ENCODE results near the gene EIF4G3.
"Not testable (repeated sequence)": the region's sequence is repeated elsewhere in the genome, so short reads cannot be mapped to it uniquely, and the experiment has no call there.

Gene EIF4G3

DNA sequence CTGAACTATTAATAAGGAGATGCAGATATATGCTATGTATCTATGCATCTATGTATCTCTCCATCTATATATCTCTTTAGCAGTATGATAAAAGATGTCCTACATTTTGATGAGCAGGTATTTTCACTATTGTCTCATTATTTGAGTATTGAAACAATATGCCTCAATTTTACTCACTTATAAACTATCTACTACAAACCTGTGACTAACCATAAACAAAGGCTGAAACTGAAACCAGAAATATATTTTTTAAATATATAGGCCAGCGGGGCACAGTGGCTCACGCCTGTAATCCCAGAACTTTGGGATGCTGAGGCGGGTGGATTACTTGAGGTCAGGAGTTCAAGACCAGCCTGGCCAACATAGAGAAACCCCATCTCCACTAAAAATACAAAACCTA lies 22.0 kb downstream of the EIF4G3 start:
- DNase-seq (ENCODE audit: low read depth, low spot score) = no peak

DNA sequence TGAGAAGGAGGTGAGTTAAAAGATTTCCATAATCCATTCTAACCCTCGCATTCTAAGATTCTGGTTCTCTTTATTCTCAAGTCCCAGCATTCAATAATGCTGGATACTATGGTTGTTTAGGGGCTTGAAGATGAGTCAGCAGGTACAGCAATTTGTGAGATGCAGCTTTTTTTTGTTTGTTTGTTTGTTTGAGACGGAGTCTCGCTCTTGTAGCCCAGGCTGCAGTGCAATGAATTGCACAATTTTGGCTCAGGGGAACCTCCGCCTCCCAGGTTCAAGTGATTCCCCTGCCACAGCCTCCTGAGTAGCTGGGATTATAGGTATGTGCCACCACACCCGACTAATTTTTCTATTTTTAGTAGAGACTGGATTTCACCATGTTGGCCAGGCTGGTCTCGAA lies 23.3 kb downstream of the EIF4G3 start:
- no peak for DNase-seq (ENCODE audit: low read depth, low spot score)

DNA sequence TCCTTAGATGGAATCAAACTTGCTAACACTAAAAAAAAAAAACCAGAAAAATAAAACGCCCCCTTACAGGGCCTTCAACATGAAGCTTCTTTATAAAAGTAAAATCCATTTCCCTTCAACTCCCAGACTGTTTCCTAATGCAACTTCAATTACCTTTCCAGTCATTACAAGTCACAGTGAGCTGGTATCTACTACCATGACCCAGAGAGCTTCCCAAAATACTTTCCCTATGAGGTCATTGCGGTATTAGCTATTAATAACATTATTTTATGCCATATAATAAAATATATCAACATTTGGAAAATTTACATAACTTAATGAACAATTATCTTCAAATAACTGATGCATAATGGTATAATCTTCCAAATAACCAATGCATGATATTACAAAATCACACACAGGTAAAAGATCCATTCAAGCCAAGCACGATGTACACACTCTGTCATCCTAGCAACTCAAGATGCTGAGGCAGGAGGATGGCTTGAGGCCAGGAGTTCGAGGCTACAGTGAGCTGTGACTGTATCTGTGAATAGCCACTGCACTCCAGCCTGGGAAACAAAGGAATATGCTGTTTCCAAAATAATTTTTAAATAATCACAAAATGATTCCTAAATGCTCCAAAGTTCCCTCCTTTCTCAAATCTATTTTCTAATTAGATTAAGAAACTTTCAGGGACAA lies 24.1 kb downstream of the EIF4G3 start:
- no peak for DNase-seq (ENCODE audit: low read depth, low spot score)

DNA sequence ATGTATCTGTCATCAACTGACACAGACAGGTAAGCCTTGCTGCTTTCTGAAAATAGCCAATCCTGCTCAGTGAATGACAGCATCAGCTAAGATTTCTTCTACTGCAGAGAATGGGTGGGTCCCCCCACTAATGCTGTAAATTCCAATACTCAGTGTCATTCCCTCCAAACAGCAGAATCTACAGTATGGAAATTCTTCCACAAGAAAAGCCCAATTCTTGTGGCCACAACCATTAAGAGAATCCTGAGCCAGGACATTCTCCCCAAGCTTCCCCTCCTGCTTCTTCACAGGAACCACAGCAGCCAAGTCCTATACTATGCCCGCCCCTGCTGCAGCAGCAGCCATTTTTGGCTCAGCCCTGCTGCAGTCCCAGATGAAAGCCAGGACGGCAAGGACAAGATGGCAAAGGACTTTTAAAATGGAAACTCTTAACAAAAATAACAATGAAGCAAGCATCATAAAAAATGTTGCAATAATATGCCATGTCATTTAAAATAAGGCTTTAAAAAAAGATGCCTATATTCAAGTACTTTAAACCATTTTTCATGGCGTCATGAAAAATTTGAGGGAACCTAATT lies 26.8 kb downstream of the EIF4G3 start:
- peak; percentile 24 for DNase-seq (ENCODE audit: low read depth, low spot score)

DNA sequence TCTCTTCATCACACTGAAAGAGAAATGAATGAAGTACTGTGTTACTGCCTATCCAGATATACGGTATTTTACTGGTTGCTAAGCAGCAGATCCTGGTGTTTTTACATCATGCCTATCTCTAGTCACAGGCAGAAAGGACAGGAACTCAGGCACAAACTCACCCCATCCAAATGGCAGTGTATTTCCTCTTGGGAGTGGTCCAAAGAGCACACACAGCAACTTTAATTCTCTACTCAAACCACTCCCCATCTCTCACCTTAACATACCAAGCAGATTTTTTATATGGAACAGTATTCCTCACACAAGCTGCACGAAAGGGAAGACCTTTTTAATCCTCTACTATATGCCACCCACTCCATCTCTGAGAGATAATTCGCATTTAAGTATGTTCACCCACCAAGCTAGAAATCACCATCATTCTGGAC lies 27.3 kb downstream of the EIF4G3 start:
- DNase-seq (ENCODE audit: low read depth, low spot score) = no peak

DNA sequence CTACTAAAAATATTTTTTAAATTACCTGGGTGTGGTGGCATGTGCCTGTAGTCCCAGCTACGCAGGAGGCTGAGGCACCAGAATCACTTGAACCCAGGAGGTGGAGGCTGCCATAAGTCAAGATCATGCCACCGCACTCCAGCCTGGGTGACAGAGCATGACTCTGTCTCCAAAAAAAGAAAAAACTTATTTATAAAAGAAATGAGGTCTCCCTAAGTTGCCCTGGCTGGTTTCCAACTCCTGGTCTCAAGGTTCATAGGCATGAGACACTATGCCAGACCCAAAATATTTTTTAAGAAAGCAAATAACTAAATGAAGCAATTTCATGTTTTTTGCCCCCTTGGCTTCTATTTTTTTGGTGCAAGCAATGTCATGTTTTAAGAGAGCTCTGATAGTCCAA lies 32.9 kb downstream of the EIF4G3 start:
- no peak for DNase-seq (ENCODE audit: low read depth, low spot score)

DNA sequence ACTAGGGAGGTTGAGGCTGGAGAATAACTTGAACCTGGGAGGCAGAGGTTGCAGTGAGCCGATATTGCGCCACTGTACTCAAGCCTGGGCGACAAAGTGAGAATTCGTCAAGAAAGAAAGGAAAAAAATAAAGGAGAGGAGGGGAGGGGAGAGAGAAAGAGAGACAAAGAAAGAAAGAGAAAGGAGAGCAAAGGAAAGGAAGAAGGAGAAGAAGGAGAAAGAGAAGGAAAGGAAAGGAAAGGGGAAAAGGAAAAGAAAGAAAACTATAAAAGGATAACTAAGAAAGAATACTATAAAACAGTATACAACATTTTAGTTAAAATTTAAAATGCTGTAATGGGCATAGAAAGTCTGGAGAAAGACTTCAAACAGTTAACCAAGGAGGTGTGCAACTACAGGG lies 33.6 kb downstream of the EIF4G3 start:
- DNase-seq (ENCODE audit: low read depth, low spot score) = no peak

DNA sequence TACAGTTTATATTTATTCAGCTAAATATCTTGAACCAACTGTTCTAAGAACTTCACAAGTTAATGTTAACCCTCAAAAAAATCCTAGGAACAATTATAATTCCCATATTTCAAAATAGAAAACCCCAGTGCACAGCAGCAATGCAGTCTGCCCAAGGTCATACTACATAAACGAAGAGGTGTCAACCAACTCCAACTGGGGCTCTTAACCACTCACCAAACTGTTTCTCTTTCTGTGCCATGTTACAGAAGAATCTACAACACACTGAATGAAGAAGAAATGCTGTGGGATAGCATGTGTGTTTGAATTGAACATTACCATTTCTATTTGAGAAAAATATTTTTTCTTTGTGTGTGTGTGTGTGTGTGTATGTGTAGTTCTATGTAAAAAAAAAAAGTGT lies 35.7 kb downstream of the EIF4G3 start:
- DNase-seq (ENCODE audit: low read depth, low spot score) = no peak

DNA sequence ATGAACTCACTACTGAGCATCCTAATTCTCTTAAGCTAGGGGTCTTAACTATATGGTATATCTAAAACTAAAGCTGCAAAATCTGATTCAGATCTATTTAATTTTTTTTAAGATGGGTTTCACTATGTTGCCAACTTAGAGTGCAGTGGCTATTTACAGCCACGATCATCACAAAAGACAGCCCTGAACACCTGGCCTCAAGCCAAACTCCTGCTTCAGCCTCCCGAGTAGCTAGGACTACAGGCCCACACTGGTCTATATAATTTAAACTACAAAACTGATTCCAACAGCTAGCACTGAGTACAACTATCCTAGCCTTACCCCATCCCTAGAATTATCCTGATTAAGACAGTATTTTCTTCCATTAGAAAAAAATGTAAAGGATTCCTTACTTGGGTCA lies 37.1 kb downstream of the EIF4G3 start:
- no peak for DNase-seq (ENCODE audit: low read depth, low spot score)

DNA sequence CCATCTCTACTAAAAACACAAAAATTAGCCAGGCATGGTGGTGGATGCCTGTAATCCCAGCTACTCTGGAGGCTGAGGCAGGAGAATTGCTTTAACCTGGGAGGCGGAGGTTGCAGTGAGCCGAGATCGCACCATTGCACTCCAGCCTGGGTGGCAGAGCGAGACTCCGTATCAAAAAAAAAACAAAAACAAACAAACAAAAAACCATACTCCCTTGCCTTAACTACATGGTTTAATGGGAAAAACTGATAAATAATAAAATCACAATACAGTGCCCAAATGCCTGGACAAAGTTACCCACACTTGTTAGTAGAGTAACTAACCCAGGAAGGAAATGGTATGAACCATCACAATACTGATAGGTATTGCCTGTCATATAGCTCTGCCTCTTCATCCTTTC lies 40.4 kb downstream of the EIF4G3 start:
- not testable (repeated sequence) for DNase-seq (ENCODE audit: low read depth, low spot score)

DNA sequence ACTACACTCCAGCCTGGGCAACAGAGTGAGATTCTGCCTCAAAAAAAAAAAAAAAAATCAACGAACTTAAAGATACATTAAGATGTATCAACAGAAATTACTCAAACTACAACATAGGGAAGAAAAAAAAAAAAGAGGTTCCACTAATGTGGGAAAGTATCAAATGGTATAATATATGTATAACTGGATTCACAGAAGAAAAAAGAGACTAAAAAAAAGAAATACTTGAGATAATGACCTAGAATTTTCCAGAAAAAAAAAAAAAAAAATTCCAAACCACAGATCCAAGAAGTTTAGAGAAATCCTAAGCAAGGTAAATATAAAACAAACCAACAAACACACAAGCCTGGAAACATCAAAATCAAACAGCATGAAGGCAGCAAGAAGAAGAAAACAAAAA lies 45.5 kb downstream of the EIF4G3 start:
- no peak for DNase-seq (ENCODE audit: low read depth, low spot score)

DNA sequence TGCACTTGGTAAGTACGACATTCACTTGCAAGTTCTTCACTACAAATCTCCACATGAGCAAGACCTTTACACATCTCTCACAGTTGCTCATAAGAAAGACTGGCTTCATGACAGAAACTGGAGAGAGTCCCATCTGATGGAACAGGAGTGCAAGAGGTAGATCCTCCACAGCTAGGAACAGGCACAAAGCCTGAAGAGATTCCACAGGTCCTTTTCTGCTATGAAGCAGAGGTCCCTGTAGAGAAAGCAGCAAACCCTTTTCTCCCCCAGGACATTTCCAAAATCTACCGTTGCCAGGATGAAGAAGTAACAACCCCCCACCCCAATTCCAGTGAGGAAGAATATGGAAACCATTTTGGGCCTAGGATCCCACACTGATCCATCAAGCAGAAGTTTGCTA lies 47.3 kb downstream of the EIF4G3 start:
- DNase-seq (ENCODE audit: low read depth, low spot score) = no peak

DNA sequence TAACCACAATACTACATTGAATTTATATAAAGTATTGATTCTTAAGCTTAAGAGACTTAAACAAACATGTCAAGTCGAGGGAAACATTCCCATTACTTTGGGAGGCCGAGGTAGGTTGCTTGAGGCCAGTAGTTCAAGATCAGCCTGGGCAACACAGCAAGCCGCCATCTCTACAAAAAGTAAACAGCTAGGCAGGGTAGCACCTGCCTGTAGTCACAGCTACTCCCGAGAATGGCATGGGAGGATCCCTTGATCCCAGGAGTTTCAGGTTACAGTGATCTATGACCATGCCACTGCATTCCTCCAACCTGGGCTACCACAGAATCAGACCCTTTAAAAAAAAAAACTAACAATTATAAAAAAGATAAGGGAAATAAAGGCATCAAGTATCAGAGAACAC lies 50.4 kb downstream of the EIF4G3 start:
- DNase-seq (ENCODE audit: low read depth, low spot score) = no peak

DNA sequence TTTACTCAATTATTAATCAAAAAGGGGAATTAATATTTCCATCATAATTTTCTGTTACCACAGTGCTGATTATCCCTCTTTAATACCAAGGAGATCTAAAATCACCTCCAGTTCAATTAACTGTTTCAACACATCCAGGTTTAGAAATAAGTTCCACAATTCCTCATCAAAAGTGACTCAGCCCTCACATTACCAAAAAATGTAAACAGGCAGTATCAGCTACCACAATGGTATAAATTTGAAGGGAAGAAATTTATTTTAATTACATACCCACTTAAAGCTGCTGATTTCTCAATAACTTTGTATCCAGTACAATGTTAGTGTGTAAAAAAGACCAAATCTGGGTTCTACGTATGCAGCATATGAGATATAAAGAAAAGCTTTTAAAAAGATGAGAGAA lies 51.9 kb downstream of the EIF4G3 start:
- no peak for DNase-seq (ENCODE audit: low read depth, low spot score)

DNA sequence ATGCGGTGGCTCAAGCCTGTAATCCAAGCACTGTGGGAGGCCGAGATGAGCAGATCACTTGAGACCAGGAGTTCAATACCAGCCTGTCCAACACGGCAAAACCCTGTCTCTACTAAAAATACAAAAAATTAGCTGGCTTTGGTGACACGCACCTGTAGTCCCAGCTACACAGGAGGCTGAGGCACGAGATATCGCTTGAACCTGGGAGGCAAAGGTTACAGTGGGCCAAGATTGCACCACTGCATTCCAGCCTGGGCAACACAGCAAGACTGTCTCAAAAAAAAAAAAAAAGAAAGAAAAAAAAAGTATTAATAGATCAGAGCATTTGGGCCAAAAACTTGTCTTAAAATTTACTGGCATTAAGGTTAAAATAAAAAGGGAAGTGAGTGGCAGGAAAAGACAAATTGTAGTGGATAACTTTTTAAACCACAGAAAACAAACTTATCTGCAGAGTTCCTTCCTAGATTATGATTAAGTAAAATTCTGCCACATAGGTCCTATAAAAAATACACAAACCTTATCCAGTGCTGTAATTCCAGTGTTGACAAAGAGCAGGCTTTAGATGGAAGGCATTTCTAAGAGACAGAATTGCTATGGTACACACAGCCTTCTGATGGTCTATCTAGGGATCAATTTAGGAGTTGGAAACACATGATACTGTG lies 53.3 kb downstream of the EIF4G3 start:
- no peak for DNase-seq (ENCODE audit: low read depth, low spot score)

DNA sequence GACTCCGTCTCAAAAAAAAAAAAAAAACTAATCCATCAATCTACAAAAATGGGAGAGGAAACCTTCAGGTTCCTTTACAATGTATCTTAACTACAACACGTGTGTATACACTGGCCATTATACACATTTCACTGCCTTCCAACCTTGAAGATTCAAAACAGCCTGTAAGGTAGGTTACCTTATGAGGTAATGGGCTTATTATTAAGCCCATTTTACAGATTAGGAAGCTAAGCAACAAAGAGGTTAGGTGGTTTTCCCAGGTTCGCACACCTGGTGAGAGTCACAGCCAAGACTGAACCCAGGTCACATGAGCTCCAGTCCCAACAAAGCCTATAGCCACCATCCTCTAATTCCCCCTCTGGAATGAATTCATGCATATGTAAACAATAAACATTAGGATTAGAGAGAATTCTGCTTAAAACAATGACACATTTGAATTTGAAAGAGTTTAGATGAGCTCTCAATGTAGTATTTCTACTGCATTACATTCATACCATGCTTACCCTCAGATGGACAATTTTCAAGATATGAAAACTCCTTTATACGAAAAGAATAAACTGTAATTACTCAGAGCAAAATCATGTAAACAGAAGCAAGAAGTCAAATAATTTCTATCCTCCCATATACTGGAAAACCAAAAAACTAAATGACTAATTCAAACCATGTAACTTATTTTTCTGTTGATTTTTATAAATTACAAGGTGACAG lies 54.8 kb downstream of the EIF4G3 start:
- DNase-seq (ENCODE audit: low read depth, low spot score) = no peak

DNA sequence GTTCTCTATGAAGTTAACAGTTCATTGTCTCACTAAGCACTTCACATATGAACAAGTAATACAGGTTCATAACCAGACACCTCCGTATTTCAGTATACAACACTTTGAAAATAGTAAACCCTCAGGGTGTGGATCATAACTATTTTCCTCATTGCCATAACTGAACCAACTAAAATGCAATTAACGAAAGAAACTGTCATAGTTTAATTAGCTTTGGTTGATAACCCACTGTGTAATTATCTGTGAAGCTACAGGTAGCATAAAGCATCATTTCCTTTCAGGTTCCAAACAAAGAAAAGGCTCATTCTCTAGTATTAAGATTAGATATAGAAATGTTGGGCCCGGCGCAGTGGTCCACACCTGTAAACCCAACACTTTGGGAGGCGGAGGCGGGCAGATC lies 58.5 kb downstream of the EIF4G3 start:
- no peak for DNase-seq (ENCODE audit: low read depth, low spot score)

DNA sequence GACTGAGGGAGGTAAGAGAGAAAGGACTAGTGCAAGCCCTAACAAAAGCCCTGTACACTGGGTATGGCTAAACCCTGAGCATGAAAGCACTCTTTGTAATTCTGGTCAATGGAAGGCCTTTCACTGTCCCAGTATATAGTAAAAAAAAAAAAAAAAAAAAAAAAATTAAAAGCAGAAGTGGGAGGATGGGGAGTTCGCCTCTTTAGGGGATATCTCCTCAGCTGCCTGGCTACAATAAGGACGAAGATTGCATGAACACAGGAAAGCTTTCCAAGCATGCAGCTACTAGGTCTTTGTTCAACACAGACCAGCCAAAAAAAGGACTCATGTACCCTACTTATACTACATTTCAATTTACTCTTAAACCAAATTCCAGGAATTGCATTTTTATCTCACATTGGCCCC lies 59.1 kb downstream of the EIF4G3 start:
- no peak for DNase-seq (ENCODE audit: low read depth, low spot score)

DNA sequence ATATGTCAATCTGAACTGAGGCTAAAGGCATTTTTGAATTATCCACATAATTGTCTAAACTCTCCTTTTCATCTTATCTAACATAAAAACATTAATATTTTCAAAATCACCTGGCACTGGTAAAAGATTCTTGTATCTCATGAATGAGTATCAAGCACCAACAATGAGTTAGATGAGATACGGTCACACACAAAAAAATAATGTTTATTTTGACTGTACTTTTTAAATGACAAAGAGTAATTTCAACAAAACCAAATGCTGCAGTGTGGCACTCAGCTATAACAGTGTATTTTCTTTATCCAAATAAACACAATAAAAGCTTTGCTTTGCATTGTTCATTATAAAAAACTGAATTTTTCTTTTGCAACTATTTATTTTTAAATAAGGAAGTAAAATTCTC lies 59.5 kb downstream of the EIF4G3 start:
- no peak for DNase-seq (ENCODE audit: low read depth, low spot score)

DNA sequence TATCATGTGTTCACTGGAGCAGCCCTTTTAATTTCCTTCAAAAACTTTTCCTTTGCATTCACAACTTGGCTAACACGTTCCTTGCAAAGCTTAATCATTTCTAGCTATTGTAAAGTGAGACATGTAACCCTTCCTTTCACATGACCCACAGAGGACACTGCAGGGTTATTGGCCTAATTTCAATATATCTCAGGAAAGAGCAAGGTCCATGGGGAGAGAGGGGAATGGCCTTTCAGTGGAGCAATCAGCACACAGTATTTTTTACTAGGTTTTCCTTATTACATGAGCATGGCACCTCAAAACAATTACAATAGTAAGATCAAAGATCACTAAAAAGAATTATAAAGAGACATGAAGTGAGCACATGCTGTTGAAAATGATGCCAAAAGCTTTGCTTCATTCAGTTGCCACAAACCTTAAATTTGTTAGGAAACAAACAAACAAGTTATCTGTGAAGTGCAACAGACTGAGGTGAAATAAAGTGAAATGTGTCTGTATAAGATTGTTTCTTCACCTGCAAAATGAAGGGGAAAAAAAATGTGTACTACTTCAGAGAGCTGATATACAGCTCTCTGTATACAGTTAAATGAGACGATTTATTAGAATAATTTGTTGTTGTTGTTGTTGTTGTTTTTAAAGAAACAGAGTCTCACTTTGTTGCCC lies 61.5 kb downstream of the EIF4G3 start:
- DNase-seq (ENCODE audit: low read depth, low spot score) = no peak

DNA sequence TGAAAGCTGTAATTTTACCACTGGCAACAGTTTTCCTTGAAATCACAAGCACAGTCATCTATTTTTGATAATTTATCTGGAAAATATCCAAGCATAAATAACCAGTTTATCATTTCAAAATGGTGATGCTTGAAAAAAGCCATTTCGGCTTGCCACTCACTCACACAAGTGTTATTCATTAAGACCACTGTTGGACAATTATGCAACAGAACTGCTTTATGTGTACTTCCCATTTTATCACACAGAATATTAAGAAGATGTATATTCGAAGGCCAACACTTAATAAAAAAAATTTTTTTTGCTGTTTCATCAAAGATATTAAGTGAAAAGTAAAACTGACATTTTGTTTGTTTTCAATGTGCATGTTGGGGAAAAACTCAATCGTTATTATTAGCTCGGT lies 62.3 kb downstream of the EIF4G3 start:
- no peak for DNase-seq (ENCODE audit: low read depth, low spot score)

DNA sequence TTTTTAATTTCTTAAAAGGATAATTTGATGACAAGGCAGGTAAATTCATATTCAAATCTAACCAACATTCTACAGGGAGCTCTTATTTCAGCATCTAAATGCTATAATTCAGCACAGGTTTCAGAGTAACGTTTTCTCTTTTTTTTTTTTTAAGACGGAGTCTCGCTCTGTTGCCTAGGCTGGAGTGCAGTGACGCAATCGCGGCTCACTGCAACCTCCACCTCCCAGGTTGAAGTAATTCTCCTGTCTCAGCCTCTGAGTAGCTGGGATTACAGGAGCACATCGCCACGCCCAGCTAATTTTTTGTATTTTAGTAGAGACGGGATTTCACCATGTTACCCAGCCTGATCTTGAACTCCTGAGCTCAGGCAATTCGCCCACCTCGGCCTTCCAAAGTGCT lies 66.5 kb downstream of the EIF4G3 start:
- DNase-seq (ENCODE audit: low read depth, low spot score) = no peak

Measured in smooth muscle cell of the brain vasculature (primary cell).